Spleen (tissue), 7 donors: Measurements from ENCODE around the gene KAT6B.

Experiments used
- CTCF ChIP-seq, 11 experiments: fragments of 200-600 bp in 7 of 11; fragments of 450-650 bp in 4 of 11; sonication (generic) in 4 of 11; IDR thresholded peaks in 8 of 11; conservative IDR thresholded peaks in 3 of 11; 1 replicate in 7 of 11; 2 replicates in 4 of 11; pipeline versions ENCODE4 v1.4.0 to v1.8.0; 2016 to 2021; ENCODE audit warnings: antibody characterized with exemption in 11 of 11, inconsistent platforms in 4 of 11, mild to moderate bottlenecking in 1 of 11
- POLR2A ChIP-seq, 3 donors: fragments of 450-650 bp; IDR thresholded peaks; one replicate each; pipeline ENCODE4 v1.5.1; 2017; ENCODE audit warnings: antibody characterized with exemption in 3 of 3, mild to moderate bottlenecking in 1 of 3
- POLR2AphosphoS5 ChIP-seq, 3 donors: sonication (generic); formaldehyde crosslinking; IDR thresholded peaks; one replicate each; pipeline ENCODE4 v1.5.1; 2017; ENCODE audit warnings: antibody characterized with exemption in 3 of 3
- donor health status: DM: no; HTN: no; CAD: no; lungs with moderate emphysema.
- donor health status: DM: no; HTN: no; CAD: no.
- donor health status: DM: no; HTN: no; CAD: no.

- no peak for TF ChIP-seq CTCF (IDR thresholded peaks at IDR 0.05 in 8 of 11, conservative IDR thresholded peaks at IDR 0.05 in 3 of 11)
- TF ChIP-seq POLR2AphosphoS5 (IDR thresholded peaks at IDR 0.05): no peak
- TF ChIP-seq POLR2A (IDR thresholded peaks at IDR 0.05): no peak
Measured at GRCh38 chr10:74988832-74989561, 162.6 kb downstream of the KAT6B start.
